Rectal smooth muscle tissue (tissue), 1 donor: ENCODE results near the gene MNS1.
"Not testable (repeated sequence)": the region's sequence is repeated elsewhere in the genome, so short reads cannot be mapped to it uniquely, and the experiment has no call there.

Source experiments
- H3K27ac ChIP-seq: one replicate; pipeline ENCODE4 v1.7.0; 2013; ENCODE audit warnings: low read depth, low read length, inconsistent platforms
- H3K27me3 ChIP-seq: one replicate; pipeline ENCODE4 v1.7.0; 2013; ENCODE audit warnings: low read length; ENCODE audit not compliant: control insufficient read depth, insufficient read depth
- H3K36me3 ChIP-seq: one replicate; pipeline ENCODE4 v1.7.0; 2013; ENCODE audit warnings: low read length; ENCODE audit not compliant: control insufficient read depth, insufficient read depth
- H3K4me1 ChIP-seq: one replicate; pipeline ENCODE4 v1.7.0; 2013; ENCODE audit warnings: low read length; ENCODE audit not compliant: control insufficient read depth, insufficient read depth
- H3K4me3 ChIP-seq: one replicate; pipeline ENCODE4 v1.7.0; 2013; ENCODE audit warnings: low read length
- H3K9ac ChIP-seq: one replicate; pipeline ENCODE4 v1.7.0; 2013; ENCODE audit warnings: low read length

MNS1 gene

DNA sequence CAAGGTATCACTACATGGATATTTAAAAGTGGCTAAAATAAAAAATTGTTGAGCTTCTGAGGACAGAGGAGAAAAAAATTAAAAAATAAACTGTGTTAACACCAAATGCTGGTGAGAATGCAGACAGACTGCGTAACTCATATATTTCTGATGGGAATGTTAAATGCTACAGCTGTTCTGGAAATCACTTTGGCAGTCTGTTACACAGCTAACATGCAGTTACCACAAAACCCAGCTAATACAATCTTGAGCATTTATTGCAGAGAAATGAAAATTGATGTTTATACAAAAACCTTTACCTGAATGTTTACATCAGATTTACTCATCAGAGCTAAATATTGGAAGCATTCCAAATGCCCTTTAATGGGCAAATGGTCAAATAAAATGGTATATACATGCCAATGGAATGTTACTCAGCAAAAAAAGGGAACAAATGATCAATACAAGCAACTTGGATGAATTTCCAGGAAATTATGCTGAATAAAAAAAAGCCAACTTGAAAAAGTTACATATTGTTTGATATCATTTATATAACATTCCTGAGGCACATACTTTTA lies 24.6 kb downstream of the MNS1 start:
- H3K36me3 ChIP-seq = no peaks in the 10 kb centered on the region
- H3K4me1 ChIP-seq = no peaks in the 10 kb centered on the region
- H3K9ac ChIP-seq = no peak overlapping the region
- no peak overlapping the region for H3K27ac ChIP-seq
- H3K4me3 ChIP-seq = no peak overlapping the region
- no peaks in the 10 kb centered on the region for H3K27me3 ChIP-seq

DNA sequence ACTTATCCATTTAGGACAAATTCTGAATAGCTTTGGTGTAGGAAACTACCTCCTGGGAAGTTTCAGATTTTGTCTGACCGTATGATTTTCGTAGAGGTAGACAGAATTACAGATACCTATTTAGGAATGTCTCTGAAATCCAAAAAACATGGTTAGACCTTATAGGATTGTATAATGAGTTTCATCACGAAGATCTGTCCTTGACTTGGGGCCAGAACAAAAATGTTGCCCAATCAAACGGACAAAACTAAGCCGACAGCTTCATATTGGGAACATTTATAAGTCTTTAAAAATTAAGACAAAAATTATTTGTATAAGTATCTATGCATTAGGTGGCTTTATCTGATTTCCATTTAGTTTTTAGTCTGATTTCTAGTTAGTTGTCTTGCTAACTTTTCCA lies 32.6 kb downstream of the MNS1 start:
- Histone ChIP-seq H3K36me3 (no peaks in the 10 kb centered on the region), H3K4me1 (no peaks in the 10 kb centered on the region), H3K9ac (no peak overlapping the region), H3K27ac (no peak overlapping the region), H3K27me3 (no peaks in the 10 kb centered on the region), H3K4me3 (no peak overlapping the region)

DNA sequence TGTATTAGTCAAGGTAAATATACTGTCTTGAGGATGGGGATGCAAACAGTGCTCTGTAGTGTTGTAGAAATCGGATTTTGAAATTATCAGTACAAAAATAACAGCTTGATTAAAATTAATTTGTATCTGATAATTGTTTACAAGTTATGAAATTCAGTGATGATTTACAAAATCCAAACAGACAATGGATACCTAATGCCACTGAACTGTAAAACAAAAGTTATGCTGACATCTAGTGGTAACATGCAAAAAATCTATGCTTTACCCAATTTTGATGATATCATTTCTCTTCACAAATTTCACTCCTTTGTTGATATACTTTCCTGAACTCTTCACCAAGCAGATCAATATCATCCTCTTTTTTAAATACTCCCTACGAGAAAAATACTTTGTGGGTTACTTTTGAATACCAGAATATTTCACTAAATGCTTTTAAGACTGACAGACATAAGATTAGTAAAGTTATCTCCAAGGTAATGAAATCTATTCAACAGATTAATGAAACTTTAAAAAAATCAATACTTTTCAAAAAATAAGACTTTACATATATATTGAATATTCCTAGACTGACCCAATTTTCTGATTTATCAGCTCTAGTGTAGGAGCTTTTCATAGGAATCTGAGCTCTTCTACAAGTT lies 36.0 kb downstream of the MNS1 start:
- Histone ChIP-seq H3K36me3 (no peaks in the 10 kb centered on the region), H3K27ac (no peak overlapping the region), H3K9ac (no peak overlapping the region), H3K4me1 (no peaks in the 10 kb centered on the region), H3K27me3 (no peaks in the 10 kb centered on the region), H3K4me3 (no peak overlapping the region)

- H3K4me3 ChIP-seq = no peak overlapping the region
- H3K4me1 ChIP-seq = no peaks in the 10 kb centered on the region
- no peak overlapping the region for H3K9ac ChIP-seq
- H3K27ac ChIP-seq = no peak overlapping the region
- no peaks in the 10 kb centered on the region for H3K27me3 ChIP-seq
- no peaks in the 10 kb centered on the region for H3K36me3 ChIP-seq
Measured at GRCh38 chr15:56425976-56426375, 39.0 kb downstream of the MNS1 start.

DNA sequence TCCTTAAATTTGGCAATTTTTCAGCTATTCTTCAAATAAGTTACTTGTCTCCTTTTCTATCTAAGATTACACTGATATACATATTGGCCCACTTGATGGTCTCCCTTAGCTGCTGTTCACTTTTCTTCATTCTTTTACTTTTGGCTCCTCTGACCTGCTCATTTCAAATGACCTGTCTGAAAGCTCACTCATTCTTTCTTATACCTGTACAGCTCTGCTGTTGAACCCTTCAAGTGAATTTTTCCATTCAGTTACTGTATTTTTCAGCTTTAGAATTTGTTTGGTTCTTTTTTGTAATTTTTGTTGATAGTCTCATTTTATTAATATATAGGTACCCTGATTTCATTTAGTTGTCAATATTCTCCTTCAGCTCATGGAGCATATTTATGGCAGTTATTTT lies 39.7 kb downstream of the MNS1 start:
- Histone ChIP-seq H3K36me3 (no peaks in the 10 kb centered on the region), H3K27ac (no peak overlapping the region), H3K4me1 (no peaks in the 10 kb centered on the region), H3K4me3 (no peak overlapping the region), H3K27me3 (no peaks in the 10 kb centered on the region), H3K9ac (no peak overlapping the region)

GRCh38 chr15:56413114-56413733 lies 51.7 kb downstream of the MNS1 start:
- H3K9ac ChIP-seq, H3K27ac ChIP-seq, H3K36me3 ChIP-seq, H3K4me1 ChIP-seq, H3K4me3 ChIP-seq, H3K27me3 ChIP-seq: not testable (repeated sequence)

DNA sequence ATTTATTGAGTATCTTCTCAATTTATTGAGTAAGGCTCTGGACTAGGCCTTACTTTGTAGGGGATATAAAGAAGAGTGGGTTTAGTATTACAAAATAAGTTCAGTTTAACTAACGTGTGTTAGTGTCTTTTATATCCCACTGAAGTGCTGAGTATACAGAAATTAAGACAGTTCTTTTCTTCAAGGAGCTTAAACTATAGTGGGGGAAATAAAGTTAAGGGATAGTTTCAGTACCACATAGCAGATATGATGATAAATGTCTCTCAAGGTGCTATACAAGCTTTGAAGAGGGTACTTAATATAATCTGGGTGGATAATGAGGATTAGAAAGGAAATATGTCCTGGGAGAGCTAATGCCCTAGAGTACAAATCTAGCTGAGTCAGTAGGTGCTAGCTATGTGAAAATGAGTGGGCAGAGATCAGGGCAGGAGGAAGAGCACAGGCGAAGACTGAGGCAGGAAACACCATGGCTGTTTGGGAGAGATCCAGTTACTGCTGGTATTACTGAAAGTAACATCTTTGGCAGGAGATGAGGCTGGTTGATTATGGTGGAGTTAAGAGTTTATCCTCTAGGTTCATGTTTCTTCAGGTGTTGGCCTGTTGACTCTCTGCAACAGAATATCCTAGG lies 53.7 kb downstream of the MNS1 start:
- H3K9ac ChIP-seq = no peak overlapping the region
- H3K27me3 ChIP-seq = no peaks in the 10 kb centered on the region
- H3K36me3 ChIP-seq = no peaks in the 10 kb centered on the region
- H3K4me1 ChIP-seq = no peaks in the 10 kb centered on the region
- H3K4me3 ChIP-seq = no peak overlapping the region
- no peak overlapping the region for H3K27ac ChIP-seq

DNA sequence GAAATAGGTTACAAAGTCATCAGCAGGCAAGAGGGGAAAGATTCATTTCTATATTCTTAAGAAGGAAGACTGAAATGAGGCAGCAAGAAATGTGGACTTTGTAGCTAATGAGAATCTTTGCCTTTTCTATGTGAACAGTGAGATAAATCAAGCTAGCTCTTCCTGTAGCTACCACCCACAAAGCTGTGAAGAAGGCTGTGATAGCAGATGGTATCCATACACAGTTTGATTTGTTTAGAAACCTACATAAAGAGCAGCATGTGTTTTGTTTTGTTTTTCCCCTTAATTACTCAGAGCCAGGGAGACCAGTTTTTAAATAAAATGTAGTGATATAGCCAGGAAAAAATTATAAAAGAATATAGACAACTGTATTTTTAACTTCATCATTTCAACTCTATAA lies 54.2 kb downstream of the MNS1 start:
- Histone ChIP-seq H3K36me3 (no peaks in the 10 kb centered on the region), H3K9ac (no peak overlapping the region), H3K4me3 (no peak overlapping the region), H3K27ac (no peak overlapping the region), H3K4me1 (no peaks in the 10 kb centered on the region), H3K27me3 (no peaks in the 10 kb centered on the region)

DNA sequence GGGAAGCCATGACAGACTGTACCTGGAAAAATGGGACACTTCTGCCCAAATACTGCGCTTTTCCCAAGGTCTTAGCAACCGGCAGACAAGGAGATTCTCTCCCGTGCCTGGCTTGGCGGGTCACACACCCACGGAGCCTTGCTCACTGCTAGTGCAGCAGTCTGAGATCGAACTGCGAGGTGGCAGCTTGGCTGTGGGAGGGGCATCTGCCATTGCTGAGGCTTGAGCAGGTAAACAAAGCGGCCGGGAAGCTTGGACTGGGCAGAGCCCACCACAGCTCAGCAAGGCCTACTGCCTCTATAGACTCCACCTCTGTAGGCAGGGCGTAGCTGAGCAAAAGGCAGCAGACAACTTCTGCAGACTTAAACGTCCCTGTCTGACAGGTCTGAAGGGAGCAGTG lies 65.7 kb downstream of the MNS1 start:
- not testable (repeated sequence) for H3K9ac ChIP-seq, H3K4me3 ChIP-seq, H3K27ac ChIP-seq, H3K4me1 ChIP-seq, H3K27me3 ChIP-seq, H3K36me3 ChIP-seq

DNA sequence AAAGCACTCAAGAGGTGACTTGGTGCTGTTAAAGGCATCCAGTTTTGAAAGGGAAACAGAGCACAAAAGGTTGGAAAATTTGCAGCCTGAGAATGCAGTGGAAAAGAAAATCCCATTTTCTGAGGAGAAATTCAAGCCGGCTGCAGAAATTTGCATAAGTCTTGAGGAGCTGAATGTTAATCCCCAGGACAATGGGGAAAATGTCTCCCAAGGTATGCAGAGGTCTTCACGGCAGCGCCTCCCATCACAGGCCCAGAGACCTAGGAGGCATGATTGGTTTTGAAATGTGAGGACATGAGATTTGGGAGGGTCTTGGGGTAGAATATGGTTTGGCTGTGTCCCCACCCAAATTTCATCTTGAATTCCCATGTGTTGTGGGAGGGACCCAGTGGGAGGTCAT lies 67.6 kb downstream of the MNS1 start:
- H3K27me3 ChIP-seq, H3K4me1 ChIP-seq, H3K9ac ChIP-seq, H3K4me3 ChIP-seq, H3K36me3 ChIP-seq, H3K27ac ChIP-seq: not testable (repeated sequence)

- H3K9ac ChIP-seq = no peak overlapping the region
- H3K27me3 ChIP-seq = no peaks in the 10 kb centered on the region
- H3K4me1 ChIP-seq = no peaks in the 10 kb centered on the region
Measured at GRCh38 chr15:56394909-56395308, 70.0 kb downstream of the MNS1 start.

GRCh38 chr15:56393277-56393676 lies 71.7 kb downstream of the MNS1 start:
- Histone ChIP-seq H3K27ac (no peak overlapping the region), H3K4me3 (no peak overlapping the region), H3K9ac (no peak overlapping the region), H3K27me3 (no peaks in the 10 kb centered on the region), H3K36me3 (no peaks in the 10 kb centered on the region), H3K4me1 (no peaks in the 10 kb centered on the region)

More at GRCh38 chr15:56394909-56395308, 70.0 kb downstream of the MNS1 start:
- no peak overlapping the region for H3K27ac ChIP-seq
- no peak overlapping the region for H3K4me3 ChIP-seq
- H3K36me3 ChIP-seq = no peaks in the 10 kb centered on the region
